Omental fat pad (tissue), 4 donors: ENCODE data around the gene CEP95. TPM values are rescaled to one million over a fixed set of nuclear protein-coding genes. Genes with fewer than 3 reads are reported as not detected.

Experiments
- ATAC-seq: fragments of 150-250 bp; one replicate; pipeline ENCODE4 v1.9.1; 2016; ENCODE audit warnings: mild to moderate bottlenecking, moderate library complexity; ENCODE audit not compliant: low FRiP score
- DNase-seq: peaks from one replicate; pipeline ENCODE4 v3.0.0-alpha.2; 2019; ENCODE audit warnings: low spot score
- CTCF ChIP-seq, 3 donors: fragments of 450-650 bp; IDR thresholded peaks; one replicate each; pipeline ENCODE4 v1.5.1; 2016 to 2017; ENCODE audit warnings: antibody characterized with exemption in 3 of 3, mild to moderate bottlenecking in 3 of 3, moderate library complexity in 2 of 3
- total RNA-seq, 4 donors: library from RNA; depleted of rRNA; stranded (reverse); fragments of >200 nt; gene quantifications; one replicate each; pipeline ENCODE4 v1.1.0, GENCODE V29; 2016

The CEP95 gene
- total RNA-seq, 4 donors from 2014 or later, result 30.4 to 60.5 (median 41.3) TPM

- DNase-seq, result no peak
- no peak for TF ChIP-seq CTCF (IDR thresholded peaks at IDR 0.05)
- no peak for ATAC-seq
Measured at GRCh38 chr17:64496348-64496785, 10.4 kb upstream of the CEP95 start.

DNA sequence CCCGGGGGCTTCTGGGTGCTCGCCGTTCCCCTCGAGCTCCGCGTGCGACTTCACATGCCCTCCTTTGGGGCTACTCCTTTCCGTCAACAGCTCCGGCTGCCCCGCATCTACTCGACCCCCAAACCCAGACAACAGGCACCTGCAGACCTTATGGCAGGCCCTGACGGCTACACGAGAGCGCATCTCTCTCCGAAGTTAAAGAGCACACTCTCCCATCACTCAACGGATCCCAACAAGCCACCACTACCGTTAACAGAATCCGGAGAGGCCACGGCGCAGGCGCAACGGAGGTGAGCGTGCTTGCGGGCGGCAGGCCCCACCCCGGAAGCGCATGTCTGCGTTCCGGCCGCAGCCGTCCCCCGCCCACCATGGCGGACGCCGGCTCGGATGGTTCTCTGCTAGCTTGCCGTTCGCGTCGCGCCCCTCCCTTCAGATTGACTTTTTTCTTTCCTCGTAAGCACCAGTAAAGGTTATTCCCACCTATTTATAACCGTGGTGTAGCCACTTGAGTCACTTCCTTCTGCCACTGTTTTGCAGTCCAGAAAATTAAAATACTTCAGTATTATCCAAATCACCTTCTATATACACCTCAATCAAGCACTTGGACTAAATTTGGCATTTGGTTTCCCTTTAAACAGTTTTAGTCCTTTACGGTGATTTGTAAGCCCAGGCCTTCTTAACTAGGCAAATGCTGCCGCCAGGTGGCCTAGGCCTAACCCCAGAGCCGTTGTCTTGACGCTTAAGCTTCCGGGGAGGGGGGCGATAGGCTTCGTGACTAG lies 9.8 kb upstream of the CEP95 start, which contains the start of gene POLG2:
TSS of gene POLG2 (minus strand) at position 269 of the 779 bp plus-strand sequence. CDS start at position 183, 86 bp downstream.
- peak; percentile 92 for ATAC-seq
- DNase-seq, result peak; percentile 82
- no peak for TF ChIP-seq CTCF (IDR thresholded peaks at IDR 0.05)

- DNase-seq (no peak), ATAC-seq (no peak)
- no peak for TF ChIP-seq CTCF (IDR thresholded peaks at IDR 0.05)
Measured at GRCh38 chr17:64497565-64498035, 9.2 kb upstream of the CEP95 start.

- no peak for TF ChIP-seq CTCF (IDR thresholded peaks at IDR 0.05)
- no peak for ATAC-seq
- no peak for DNase-seq
Measured at GRCh38 chr17:64498308-64499203, 8.2 kb upstream of the CEP95 start.

- TF ChIP-seq CTCF (IDR thresholded peaks at IDR 0.05), result no peak
- no peak for DNase-seq
- no peak for ATAC-seq
Measured at GRCh38 chr17:64499805-64500486, 6.8 kb upstream of the CEP95 start.

GRCh38 chr17:64500487-64500859 lies 6.3 kb upstream of the CEP95 start:
- DNase-seq (no peak), ATAC-seq (no peak)
- TF ChIP-seq CTCF (IDR thresholded peaks at IDR 0.05), result no peak
